Measurements from ENCODE around the gene CTU2.

CTU2 gene

GRCh38 chr16:88726981-88727380, 20.7 kb downstream of the CTU2 start:
- DNase-seq (ENCODE audit: low read depth in 1 of 2, low spot score in 1 of 2), result no peak

GRCh38 chr16:88727871-88728270, 21.6 kb downstream of the CTU2 start:
- DNase-seq (ENCODE audit: low read depth in 1 of 2, low spot score in 1 of 2), result no peak

GRCh38 chr16:88730632-88731607, 24.6 kb downstream of the CTU2 start:
- DNase-seq (ENCODE audit: low read depth in 1 of 2, low spot score in 1 of 2), result no peak

GRCh38 chr16:88731699-88732098, 25.4 kb downstream of the CTU2 start:
- no peak for DNase-seq (ENCODE audit: low read depth in 1 of 2, low spot score in 1 of 2)

- no peak for DNase-seq (ENCODE audit: low read depth in 1 of 2, low spot score in 1 of 2)
These were observed 26.1 kb downstream of the CTU2 start for GRCh38 chr16:88732172-88732960.

- no peak for DNase-seq (ENCODE audit: low read depth in 1 of 2, low spot score in 1 of 2)
These were observed 26.6 kb downstream of the CTU2 start for GRCh38 chr16:88732961-88733294.

- DNase-seq (ENCODE audit: low read depth in 1 of 2, low spot score in 1 of 2), result no peak
These were observed 27.5 kb downstream of the CTU2 start for GRCh38 chr16:88733630-88734360.

GRCh38 chr16:88734361-88734728, 28.0 kb downstream of the CTU2 start:
- no peak for DNase-seq (ENCODE audit: low read depth in 1 of 2, low spot score in 1 of 2)

GRCh38 chr16:88735121-88735520, 28.8 kb downstream of the CTU2 start:
- DNase-seq (ENCODE audit: low read depth in 1 of 2, low spot score in 1 of 2), result no peak

- no peak for DNase-seq (ENCODE audit: low read depth in 1 of 2, low spot score in 1 of 2)
These were observed 29.3 kb downstream of the CTU2 start for GRCh38 chr16:88735616-88736015.

GRCh38 chr16:88736088-88736487, 29.8 kb downstream of the CTU2 start:
- no peak for DNase-seq (ENCODE audit: low read depth in 1 of 2, low spot score in 1 of 2)

- no peak for DNase-seq (ENCODE audit: low read depth in 1 of 2, low spot score in 1 of 2)
These were observed 30.2 kb downstream of the CTU2 start for GRCh38 chr16:88736496-88736895.

GRCh38 chr16:88737298-88738150, 31.2 kb downstream of the CTU2 start:
- DNase-seq (ENCODE audit: low read depth in 1 of 2, low spot score in 1 of 2), result peak; percentile 41 to 58

- no peak for DNase-seq (ENCODE audit: low read depth in 1 of 2, low spot score in 1 of 2)
These were observed 32.1 kb downstream of the CTU2 start for GRCh38 chr16:88738151-88739084.

GRCh38 chr16:88739139-88739976, 33.1 kb downstream of the CTU2 start:
- no peak for DNase-seq (ENCODE audit: low read depth in 1 of 2, low spot score in 1 of 2)

GRCh38 chr16:88739977-88740726, 33.8 kb downstream of the CTU2 start:
- DNase-seq (ENCODE audit: low read depth in 1 of 2, low spot score in 1 of 2), result no peak

GRCh38 chr16:88740727-88741055, 34.4 kb downstream of the CTU2 start:
- no peak for DNase-seq (ENCODE audit: low read depth in 1 of 2, low spot score in 1 of 2)

- no peak for DNase-seq (ENCODE audit: low read depth in 1 of 2, low spot score in 1 of 2)
These were observed 35.1 kb downstream of the CTU2 start for GRCh38 chr16:88741368-88741767.

All from stimulated activated CD4-positive, alpha-beta T cell treated with anti-CD3 and anti-CD28 coated beads, Interleukin-15, amount 100 ng/mL, for 1 hour (primary cell).